Measurements from ENCODE around the gene NSD2. TPM values are rescaled to one million over a fixed set of nuclear protein-coding genes. Genes with fewer than 3 reads are reported as not detected.

The NSD2 gene
- total RNA-seq, 1 donor from 2014 or later: 44.6 TPM

DNA sequence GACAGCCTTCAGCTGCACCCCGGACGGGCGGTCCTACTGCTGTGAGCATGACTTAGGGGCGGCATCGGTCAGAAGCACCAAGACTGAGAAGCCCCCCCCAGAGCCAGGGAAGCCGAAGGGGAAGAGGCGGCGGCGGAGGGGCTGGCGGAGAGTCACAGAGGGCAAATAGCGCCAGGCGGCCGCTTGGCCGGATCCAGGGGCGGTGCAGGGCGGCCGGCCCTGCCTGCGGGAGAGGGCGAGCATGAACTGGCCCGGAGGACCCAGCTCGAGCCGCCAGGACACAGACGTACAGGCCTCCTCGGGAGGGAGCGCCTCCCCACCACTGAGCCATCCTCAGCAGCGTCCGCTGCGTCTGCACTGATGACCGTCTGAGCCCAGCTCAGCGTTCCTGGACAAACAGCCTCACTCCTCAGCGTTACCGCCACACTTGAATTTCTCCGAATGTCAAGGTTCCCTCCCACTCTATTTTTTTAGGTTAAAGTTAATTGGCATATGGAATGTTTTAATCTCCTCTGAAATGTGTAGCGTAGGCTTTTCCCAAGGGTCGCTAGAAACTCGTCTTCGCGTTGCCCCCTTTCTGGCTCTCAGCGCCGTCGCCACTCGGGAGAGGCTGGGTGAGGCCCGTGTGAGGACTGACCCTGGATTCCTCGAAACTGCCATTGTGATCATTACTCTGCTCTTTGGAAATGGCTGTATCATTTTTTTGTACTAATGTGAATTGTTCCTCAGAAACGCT is 107.7 kb downstream of the NSD2 start:
- no peak overlapping the region for H3K27ac Mint-ChIP-seq

DNA sequence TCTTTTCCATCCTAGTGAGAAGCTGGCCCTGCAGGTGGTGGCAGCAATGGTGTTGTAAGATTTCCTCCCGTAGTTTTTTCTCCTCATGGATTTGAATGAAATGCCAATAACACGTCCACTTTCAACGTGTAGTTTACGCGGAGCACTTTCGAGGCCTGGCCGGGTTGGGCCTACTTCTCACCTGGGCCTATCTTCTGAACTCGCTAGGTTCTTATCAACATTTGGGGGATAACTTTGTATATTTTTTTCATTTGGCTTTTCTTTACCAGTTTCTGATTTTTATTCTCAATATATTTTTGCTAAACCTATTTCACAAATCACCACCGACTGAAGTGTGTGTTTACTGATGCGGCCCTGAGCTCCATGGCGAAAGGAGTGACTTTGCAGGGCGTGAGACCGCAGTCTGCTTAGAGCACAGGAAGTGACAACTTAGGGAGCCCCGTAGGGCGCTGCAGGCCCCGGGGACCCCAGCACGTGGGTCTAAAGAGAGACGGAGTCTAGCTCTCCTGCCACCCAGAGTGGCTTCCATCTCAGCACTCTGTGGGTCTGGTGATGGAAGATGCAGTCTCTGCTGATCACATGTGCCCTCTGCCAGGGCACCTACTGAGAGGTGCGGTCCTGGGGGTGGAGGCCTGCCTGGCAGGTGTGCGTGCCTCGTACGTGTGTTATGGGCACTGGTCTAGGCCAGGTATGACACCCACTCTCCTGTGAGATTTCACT is 108.4 kb downstream of the NSD2 start:
- ChIA-PET CTCF (no interaction called here), POLR2A (no interaction called here)
- Mint-ChIP-seq H3K4me3 (no peak overlapping the region), H3K4me1 (no peaks in the 10 kb centered on the region), H3K36me3 (ENCODE audit: low read depth) (peaks cover 82% of the 10 kb centered on the region), H3K9me3 (no peaks in the 10 kb centered on the region), H3K27me3 (no peaks in the 10 kb centered on the region), H3K27ac (peak overlapping the region; percentile 10)
- TF ChIP-seq, protein P1, sequence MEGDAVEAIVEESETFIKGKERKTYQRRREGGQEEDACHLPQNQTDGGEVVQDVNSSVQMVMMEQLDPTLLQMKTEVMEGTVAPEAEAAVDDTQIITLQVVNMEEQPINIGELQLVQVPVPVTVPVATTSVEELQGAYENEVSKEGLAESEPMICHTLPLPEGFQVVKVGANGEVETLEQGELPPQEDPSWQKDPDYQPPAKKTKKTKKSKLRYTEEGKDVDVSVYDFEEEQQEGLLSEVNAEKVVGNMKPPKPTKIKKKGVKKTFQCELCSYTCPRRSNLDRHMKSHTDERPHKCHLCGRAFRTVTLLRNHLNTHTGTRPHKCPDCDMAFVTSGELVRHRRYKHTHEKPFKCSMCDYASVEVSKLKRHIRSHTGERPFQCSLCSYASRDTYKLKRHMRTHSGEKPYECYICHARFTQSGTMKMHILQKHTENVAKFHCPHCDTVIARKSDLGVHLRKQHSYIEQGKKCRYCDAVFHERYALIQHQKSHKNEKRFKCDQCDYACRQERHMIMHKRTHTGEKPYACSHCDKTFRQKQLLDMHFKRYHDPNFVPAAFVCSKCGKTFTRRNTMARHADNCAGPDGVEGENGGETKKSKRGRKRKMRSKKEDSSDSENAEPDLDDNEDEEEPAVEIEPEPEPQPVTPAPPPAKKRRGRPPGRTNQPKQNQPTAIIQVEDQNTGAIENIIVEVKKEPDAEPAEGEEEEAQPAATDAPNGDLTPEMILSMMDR (IDR thresholded peaks at IDR 0.05): no peak
- no peak for ATAC-seq (ENCODE audit: low read depth)
- intact Hi-C loops (cut with micrococcal nuclease): no loop called here
- DNase-seq: no peak

More for the DNA sequence above, 107.7 kb downstream of the NSD2 start:
- intact Hi-C loops (cut with micrococcal nuclease): no loop called here
- DNase-seq (no peak), ATAC-seq (ENCODE audit: low read depth) (no peak)
- Mint-ChIP-seq H3K4me1 (no peaks in the 10 kb centered on the region), H3K27me3 (no peaks in the 10 kb centered on the region), H3K36me3 (ENCODE audit: low read depth) (peaks cover 81% of the 10 kb centered on the region), H3K4me3 (no peak overlapping the region), H3K9me3 (no peaks in the 10 kb centered on the region)
- CTCF ChIA-PET: no interaction called here
- POLR2A ChIA-PET: no interaction called here
- TF ChIP-seq, protein P1 (IDR thresholded peaks at IDR 0.05): no peak

DNA sequence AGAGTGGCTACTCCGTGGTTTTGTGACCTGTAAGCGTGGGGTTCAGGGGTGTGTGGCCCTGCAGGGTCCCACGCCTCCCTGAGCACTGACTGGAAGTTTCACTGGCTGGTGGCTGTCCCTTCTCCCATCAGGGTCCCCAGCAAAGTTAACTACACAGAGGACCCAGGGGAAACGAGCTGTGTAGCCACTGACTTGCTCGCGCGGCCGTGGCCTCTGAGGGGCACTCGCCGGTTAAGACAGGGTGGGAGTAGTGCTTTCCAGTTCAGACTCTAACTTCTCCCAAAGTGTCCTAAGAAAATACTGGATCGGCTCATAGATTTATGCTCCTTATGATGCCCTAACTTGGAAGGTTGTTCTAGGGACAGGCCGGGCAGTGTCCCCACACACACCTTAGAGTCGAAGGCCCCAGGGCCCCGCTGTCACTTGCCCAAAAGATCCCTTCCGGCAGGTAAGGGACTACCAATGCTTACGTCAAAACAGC is 109.4 kb downstream of the NSD2 start:
- DNase-seq (no peak), ATAC-seq (ENCODE audit: low read depth) (no peak)
- TF ChIP-seq, protein P1 (IDR thresholded peaks at IDR 0.05): no peak
- ChIA-PET CTCF (no interaction called here), POLR2A (no interaction called here)
- Mint-ChIP-seq H3K4me3 (no peak overlapping the region), H3K27ac (no peak overlapping the region), H3K36me3 (ENCODE audit: low read depth) (peaks cover 82% of the 10 kb centered on the region), H3K27me3 (no peaks in the 10 kb centered on the region), H3K9me3 (no peaks in the 10 kb centered on the region), H3K4me1 (no peaks in the 10 kb centered on the region)
- intact Hi-C loops (cut with micrococcal nuclease): no loop called here

DNA sequence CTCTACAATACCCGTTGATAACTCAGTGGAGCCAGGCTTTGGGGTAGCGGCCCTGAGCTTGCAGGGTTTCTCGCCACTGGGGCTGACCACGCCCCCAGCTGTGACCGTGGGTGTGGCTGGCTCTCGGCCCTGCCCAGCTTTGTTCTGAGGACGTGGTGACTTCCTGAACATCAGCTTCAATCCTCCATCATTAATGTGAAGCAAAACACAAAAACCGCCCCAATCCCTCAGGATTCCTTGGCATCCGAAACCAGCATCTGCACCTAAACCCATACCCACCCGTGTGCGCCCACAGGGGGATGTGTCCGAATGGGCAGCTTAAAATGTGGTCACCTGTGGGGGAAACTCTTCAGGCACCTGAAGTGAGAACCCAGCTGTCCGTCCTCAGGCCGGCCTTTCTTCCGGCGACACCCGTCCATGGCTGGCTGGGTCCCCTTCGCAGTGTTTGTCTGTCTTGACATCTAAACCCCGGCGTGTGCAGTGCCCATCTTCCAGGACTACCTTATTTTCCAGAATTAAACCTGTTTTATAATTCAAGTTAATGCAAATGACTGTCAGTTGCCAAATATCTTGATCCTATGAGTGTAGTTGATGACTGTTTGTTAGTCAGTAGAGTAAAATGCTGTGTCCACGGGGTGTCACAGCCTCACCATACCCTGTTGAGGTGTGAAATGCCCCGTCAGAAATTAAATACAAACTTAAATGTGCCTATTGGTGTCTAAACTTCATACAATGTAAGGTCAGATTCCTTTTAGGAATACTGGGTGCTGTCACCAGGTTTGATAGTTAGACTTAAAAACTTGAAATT is 110.3 kb downstream of the NSD2 start:
- ChIA-PET CTCF (no interaction called here), POLR2A (no interaction called here)
- intact Hi-C loops (cut with micrococcal nuclease): no loop called here
- DNase-seq (no peak), ATAC-seq (ENCODE audit: low read depth) (no peak)
- Mint-ChIP-seq H3K4me3 (no peak overlapping the region), H3K9me3 (no peaks in the 10 kb centered on the region), H3K36me3 (ENCODE audit: low read depth) (peaks cover 75% of the 10 kb centered on the region), H3K4me1 (no peaks in the 10 kb centered on the region), H3K27me3 (no peaks in the 10 kb centered on the region), H3K27ac (no peak overlapping the region)
- TF ChIP-seq, protein P1 (IDR thresholded peaks at IDR 0.05): no peak
